ENCODE measurements around the gene SLC2A13. TPM values are rescaled to one million over a fixed set of nuclear protein-coding genes. Genes with fewer than 3 reads are reported as not detected.

SLC2A13 gene
- total RNA-seq, 1 experiment from 2014 or later: 7.0 TPM

GRCh38 chr12:39931231-39931630, 174.7 kb downstream of the SLC2A13 start:
- no peak overlapping the region for H3K14ac ChIP-seq (ENCODE audit: insufficient read depth, low read length)
- no peaks in the 10 kb centered on the region for H4K20me1 ChIP-seq (ENCODE audit: control insufficient read depth, insufficient read depth, insufficient read length)
- DNase-seq: no peak
- H3K4ac ChIP-seq (ENCODE audit: low read depth, low read length): no peak overlapping the region
- no peak overlapping the region for H2BK20ac ChIP-seq (ENCODE audit: low read depth, low read length, poor library complexity, severe bottlenecking)
- H3T11ph ChIP-seq (ENCODE audit: low read length): no peak overlapping the region
- no peak overlapping the region for H3K56ac ChIP-seq (ENCODE audit: insufficient read length, low read depth, low read length)
- H4K91ac ChIP-seq (ENCODE audit: insufficient read length, low read depth, low read length): no peak overlapping the region
- no peaks in the 10 kb centered on the region for H3K23me2 ChIP-seq (ENCODE audit: insufficient read length, low read depth, low read length, poor library complexity, severe bottlenecking)
- TF ChIP-seq CTCF (conservative IDR thresholded peaks at IDR 0.05): no peak
- H2AK5ac ChIP-seq (ENCODE audit: insufficient read length, low read length): no peak overlapping the region
- H2BK120ac ChIP-seq (ENCODE audit: low read depth, low read length, poor library complexity, severe bottlenecking): no peak overlapping the region
- H3K27ac ChIP-seq (ENCODE audit: insufficient read length, low read depth, low read length): no peak overlapping the region
- no peak overlapping the region for H4K8ac ChIP-seq (replicated peaks; ENCODE audit: insufficient read length, low read depth, low read length)
- H2BK5ac ChIP-seq (ENCODE audit: insufficient read length, low read length): no peak overlapping the region
- Mint-ChIP-seq H3K27ac (no peak overlapping the region), H3K36me3 (ENCODE audit: insufficient read depth in 1 of 3, low read depth in 3 of 3) (no peaks in the 10 kb centered on the region), H3K4me3 (no peak overlapping the region), H3K9me3 (no peaks in the 10 kb centered on the region), H3K27me3 (ENCODE audit: low read depth) (no peaks in the 10 kb centered on the region), H3K4me1 (no peaks in the 10 kb centered on the region)
- H2BK15ac ChIP-seq (ENCODE audit: low read depth, low read length): no peak overlapping the region
- no peaks in the 10 kb centered on the region for H3K79me2 ChIP-seq (ENCODE audit: insufficient read depth, low read length)
- no peak overlapping the region for H3K9ac ChIP-seq (ENCODE audit: extremely low read depth, insufficient read length, low read length)
- no peaks in the 10 kb centered on the region for H3K9me3 ChIP-seq (ENCODE audit: control insufficient read depth, low read depth, low read length)
- no peak overlapping the region for H3K4me2 ChIP-seq (ENCODE audit: insufficient read depth, insufficient read length, low read length)
- H3K79me1 ChIP-seq (ENCODE audit: insufficient read depth, low read depth, low read length, poor library complexity, severe bottlenecking): no peaks in the 10 kb centered on the region
- H3K4me1 ChIP-seq (ENCODE audit: insufficient read depth, low read length): no peaks in the 10 kb centered on the region
- no peak overlapping the region for H2AFZ ChIP-seq (ENCODE audit: low read length)
- no CpG with 5 or more reads among the region's 4 CpGs for WGBS (ENCODE audit: extremely low coverage, insufficient read length, low lambda C conversion rate)
- H3K23ac ChIP-seq (ENCODE audit: insufficient read length, low read depth, low read length): no peak overlapping the region
- no peak overlapping the region for H2BK12ac ChIP-seq (ENCODE audit: insufficient read length, low read depth, low read length)
- H3K27me3 ChIP-seq (ENCODE audit: insufficient read depth, low read length): no peaks in the 10 kb centered on the region
- no peak overlapping the region for H3K18ac ChIP-seq (ENCODE audit: insufficient read length, low read depth, low read length)
- no peak overlapping the region for H4K5ac ChIP-seq (ENCODE audit: insufficient read length, low read depth, low read length)
